ENCODE measurements around the gene CHD9. TPM values are rescaled to one million over a fixed set of nuclear protein-coding genes. Genes with fewer than 3 reads are reported as not detected.

Gene CHD9
- total RNA-seq, 3 donors from 2014 or later = 65.4 to 95.9 (median 86.6) TPM

DNA sequence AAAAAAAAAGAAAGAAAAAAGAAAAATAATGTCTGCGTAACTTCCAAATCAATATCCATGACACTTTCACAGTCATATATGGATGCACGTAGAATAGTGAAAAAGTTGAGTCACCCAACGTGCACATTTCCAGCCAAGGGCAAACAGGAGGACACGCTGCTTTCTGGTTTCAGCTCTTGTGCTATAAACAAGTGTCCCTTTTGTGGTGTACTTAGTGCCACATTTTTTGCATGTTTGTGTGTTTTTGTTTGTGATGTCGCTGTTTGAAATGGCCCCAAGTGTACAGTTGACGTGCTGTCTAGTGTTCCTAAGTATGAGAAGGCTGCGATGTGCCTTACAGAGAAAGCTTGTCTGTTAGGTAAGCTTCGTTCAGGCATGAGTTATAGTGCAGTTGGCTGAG lies 2.9 kb downstream of the CHD9 start:
- Histone ChIP-seq H3K4me1 (ENCODE audit: low read depth) (peaks cover 29% of the 10 kb centered on the region), H3K4me3 (no peak overlapping the region), H3K9me3 (no peaks in the 10 kb centered on the region), H3K36me3 (ENCODE audit: low read depth) (no peaks in the 10 kb centered on the region)
- TF ChIP-seq, protein P1, sequence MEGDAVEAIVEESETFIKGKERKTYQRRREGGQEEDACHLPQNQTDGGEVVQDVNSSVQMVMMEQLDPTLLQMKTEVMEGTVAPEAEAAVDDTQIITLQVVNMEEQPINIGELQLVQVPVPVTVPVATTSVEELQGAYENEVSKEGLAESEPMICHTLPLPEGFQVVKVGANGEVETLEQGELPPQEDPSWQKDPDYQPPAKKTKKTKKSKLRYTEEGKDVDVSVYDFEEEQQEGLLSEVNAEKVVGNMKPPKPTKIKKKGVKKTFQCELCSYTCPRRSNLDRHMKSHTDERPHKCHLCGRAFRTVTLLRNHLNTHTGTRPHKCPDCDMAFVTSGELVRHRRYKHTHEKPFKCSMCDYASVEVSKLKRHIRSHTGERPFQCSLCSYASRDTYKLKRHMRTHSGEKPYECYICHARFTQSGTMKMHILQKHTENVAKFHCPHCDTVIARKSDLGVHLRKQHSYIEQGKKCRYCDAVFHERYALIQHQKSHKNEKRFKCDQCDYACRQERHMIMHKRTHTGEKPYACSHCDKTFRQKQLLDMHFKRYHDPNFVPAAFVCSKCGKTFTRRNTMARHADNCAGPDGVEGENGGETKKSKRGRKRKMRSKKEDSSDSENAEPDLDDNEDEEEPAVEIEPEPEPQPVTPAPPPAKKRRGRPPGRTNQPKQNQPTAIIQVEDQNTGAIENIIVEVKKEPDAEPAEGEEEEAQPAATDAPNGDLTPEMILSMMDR (IDR thresholded peaks at IDR 0.05) = no peak
- ATAC-seq = no peak
- intact Hi-C loops (cut with DNase I, micrococcal nuclease) = loop anchor here (5.0 to 10.0 kb wide), 3 partner anchors 45 to 147 kb away; no protein-coding TSS in a partner anchor
- DNase-seq = no peak

DNA sequence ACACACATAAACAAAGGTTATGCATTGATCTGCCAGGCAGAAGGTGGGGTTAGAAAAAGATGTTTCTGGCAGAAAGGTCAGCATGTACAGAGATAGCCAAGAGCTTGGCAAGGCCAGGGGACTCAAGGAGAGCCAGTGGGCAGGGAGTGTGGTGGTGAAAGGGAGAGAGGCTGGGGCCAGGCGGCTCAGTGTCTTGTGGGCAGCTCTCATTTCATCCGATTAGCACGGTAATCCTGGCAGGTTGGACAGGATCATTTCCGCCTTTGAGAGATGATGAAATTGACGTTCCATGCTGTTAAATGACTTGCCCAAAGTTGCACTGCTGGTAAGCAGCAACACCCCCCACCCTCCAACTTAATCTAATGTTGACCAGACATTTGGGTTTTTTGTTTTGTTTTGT lies 3.6 kb downstream of the CHD9 start:
- intact Hi-C loops (cut with DNase I, micrococcal nuclease) = loop anchor here (5.0 to 10.0 kb wide), 3 partner anchors 44 to 146 kb away; no protein-coding TSS in a partner anchor
- TF ChIP-seq, protein P1 (IDR thresholded peaks at IDR 0.05) = no peak
- ATAC-seq = no peak
- Histone ChIP-seq H3K4me1 (ENCODE audit: low read depth) (peaks cover 27% of the 10 kb centered on the region), H3K4me3 (no peak overlapping the region), H3K36me3 (ENCODE audit: low read depth) (no peaks in the 10 kb centered on the region), H3K9me3 (no peaks in the 10 kb centered on the region)
- DNase-seq = no peak

DNA sequence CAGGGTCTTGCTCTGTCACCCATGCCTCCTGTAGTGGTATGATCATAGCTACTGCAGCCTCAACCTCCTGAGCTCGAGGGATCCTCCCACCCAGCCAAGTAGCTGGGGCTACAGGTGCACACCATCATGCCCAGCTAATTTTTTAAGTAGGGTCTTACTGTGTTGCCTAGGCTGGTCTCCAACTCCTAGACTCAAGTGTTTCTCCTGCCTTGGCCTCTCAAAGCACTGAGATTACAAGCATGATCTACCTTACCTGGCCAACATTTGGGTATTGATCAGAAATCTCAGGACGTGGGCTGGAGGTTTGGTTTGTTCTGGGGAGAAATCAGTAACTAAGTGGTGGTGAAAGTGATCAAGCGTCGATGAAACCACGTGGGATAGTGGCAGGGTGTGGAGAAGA lies 4.1 kb downstream of the CHD9 start:
- H3K9me3 ChIP-seq = no peaks in the 10 kb centered on the region
- intact Hi-C loops (cut with DNase I, micrococcal nuclease) = loop anchor here (5.0 to 10.0 kb wide), 3 partner anchors 43 to 146 kb away; no protein-coding TSS in a partner anchor
- DNase-seq (no peak), ATAC-seq (no peak)
- H3K36me3 ChIP-seq (ENCODE audit: low read depth) = no peaks in the 10 kb centered on the region
- peaks cover 23% of the 10 kb centered on the region for H3K4me1 ChIP-seq (ENCODE audit: low read depth)
- TF ChIP-seq, protein P1 (IDR thresholded peaks at IDR 0.05) = no peak
- H3K4me3 ChIP-seq = no peak overlapping the region

DNA sequence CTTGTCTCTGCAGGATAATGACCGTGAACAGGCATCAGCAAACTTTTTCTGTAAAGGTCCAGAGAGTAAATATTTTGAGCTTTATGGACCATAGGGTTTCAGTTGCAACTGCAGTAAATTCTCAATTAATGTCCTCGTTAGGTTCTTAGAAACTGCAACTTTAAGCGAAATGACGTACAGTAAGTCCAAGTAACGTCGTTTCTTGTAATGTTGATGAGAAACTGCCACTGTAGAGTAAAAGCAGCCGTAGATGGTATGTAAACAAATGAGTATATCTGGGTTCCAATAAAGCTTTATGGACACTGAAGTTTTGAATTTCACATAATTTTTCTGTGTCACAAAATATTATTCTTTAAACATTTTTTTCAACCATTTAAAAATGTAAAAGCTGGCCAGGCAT lies 4.9 kb downstream of the CHD9 start:
- Histone ChIP-seq H3K9me3 (no peaks in the 10 kb centered on the region), H3K36me3 (ENCODE audit: low read depth) (no peaks in the 10 kb centered on the region), H3K4me1 (ENCODE audit: low read depth) (peaks cover 22% of the 10 kb centered on the region), H3K4me3 (no peak overlapping the region)
- TF ChIP-seq, protein P1 (IDR thresholded peaks at IDR 0.05) = no peak
- DNase-seq = no peak
- ATAC-seq = no peak
- intact Hi-C loops (cut with DNase I, micrococcal nuclease) = loop anchor here (5.0 to 10.0 kb wide), 3 partner anchors 43 to 145 kb away; no protein-coding TSS in a partner anchor

DNA sequence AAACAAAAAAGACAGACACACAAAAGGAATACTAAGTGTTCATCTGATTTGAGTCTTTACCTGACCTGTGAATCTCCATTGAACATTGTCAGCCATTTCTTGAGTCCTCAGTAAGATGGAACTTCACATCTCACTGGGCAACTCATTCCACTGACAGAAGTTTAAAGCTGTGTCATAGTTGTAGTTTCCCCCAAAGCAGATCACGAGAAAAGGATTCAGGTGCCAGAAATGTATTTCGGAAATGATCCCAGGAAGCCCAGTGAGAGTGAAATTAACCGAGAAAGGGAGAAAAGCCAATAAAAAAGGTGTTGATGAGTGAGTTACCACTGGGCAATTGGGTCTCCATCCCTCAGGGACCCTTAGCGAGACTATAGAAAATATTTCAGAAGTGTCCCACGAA lies 6.5 kb downstream of the CHD9 start:
- intact Hi-C loops (cut with DNase I, micrococcal nuclease) = no loop called here
- Histone ChIP-seq H3K9me3 (no peaks in the 10 kb centered on the region), H3K36me3 (ENCODE audit: low read depth) (no peaks in the 10 kb centered on the region), H3K4me1 (ENCODE audit: low read depth) (peaks cover 17% of the 10 kb centered on the region), H3K4me3 (no peak overlapping the region)
- ATAC-seq = no peak
- DNase-seq = no peak
- TF ChIP-seq, protein P1 (IDR thresholded peaks at IDR 0.05) = no peak

DNA sequence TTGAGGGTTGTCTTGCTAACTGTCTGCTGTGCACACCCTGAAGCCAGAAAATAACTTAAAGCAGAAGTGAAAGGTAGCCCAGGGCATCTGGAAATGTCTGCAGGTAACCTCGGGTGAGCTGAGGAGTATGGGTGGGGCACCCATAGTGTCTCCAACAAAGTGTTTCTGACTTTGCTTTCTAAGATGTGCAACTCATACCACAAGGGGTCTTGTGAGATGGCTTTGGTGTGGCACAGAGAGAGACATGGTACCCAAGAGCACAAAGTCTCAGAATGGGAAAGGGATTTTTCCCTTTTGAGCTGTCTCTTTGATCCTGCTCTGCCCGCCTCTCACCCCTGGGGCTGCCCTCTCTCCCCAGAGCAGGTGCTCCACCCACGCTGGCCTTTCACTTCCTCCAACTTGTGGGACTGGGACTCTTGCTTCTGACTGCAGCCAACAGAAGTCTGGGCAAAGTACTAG lies 6.9 kb downstream of the CHD9 start:
- peak; percentile 78 to 85 (median 85) for DNase-seq
- Histone ChIP-seq H3K4me1 (ENCODE audit: low read depth) (peaks cover 12% of the 10 kb centered on the region), H3K9me3 (no peaks in the 10 kb centered on the region), H3K4me3 (no peak overlapping the region), H3K36me3 (ENCODE audit: low read depth) (no peaks in the 10 kb centered on the region)
- ATAC-seq = peak; percentile 97
- intact Hi-C loops (cut with DNase I, micrococcal nuclease) = no loop called here
- TF ChIP-seq, protein P1 (IDR thresholded peaks at IDR 0.05) = no peak

Data from mucosa of descending colon (tissue), 3 donors.